WTC11 (cell line): Measurements from ENCODE around the gene FAM149B1. TPM values are rescaled to one million over a fixed set of nuclear protein-coding genes. Genes with fewer than 3 reads are reported as not detected.

ENCODE experiments used
- ATAC-seq: fragments of 200-7000 bp; cut with Tn5 transposase; 2 replicates; pipeline ENCODE4 v1.10.0; 2021; ENCODE audit warnings: mild to moderate bottlenecking, moderate library complexity
- CTCF ChIA-PET: fragments of 300-600 bp; sonication (Branson Sonifier 250); formaldehyde crosslinking; loops from one replicate; lab custom pipeline; 2021; ENCODE audit warnings: antibody characterized with exemption; lab: Charles Lee
- POLR2A ChIA-PET: fragments of 350-600 bp; sonication (Branson Sonifier 250); formaldehyde crosslinking; loops from one replicate; lab custom pipeline; 2021; ENCODE audit warnings: antibody characterized with exemption; lab: Charles Lee
- DNase-seq: peaks from one replicate; pipeline ENCODE4 v3.0.0; 2021; ENCODE audit warnings: low spot score
- H3K27ac Mint-ChIP-seq: 2 replicates; pipeline ENCODE4 v1.8.0; 2021; ENCODE audit warnings: mixed read lengths
- H3K27me3 Mint-ChIP-seq: 2 replicates; pipeline ENCODE4 v1.8.0; 2021; ENCODE audit warnings: low read depth, mild to moderate bottlenecking, moderate library complexity, mixed read lengths
- H3K36me3 Mint-ChIP-seq: 2 replicates; pipeline ENCODE4 v1.8.0; 2021; ENCODE audit warnings: mixed read lengths
- H3K4me1 Mint-ChIP-seq: 2 replicates; pipeline ENCODE4 v1.8.0; 2022; ENCODE audit warnings: mixed read lengths
- H3K4me3 Mint-ChIP-seq: 2 replicates; pipeline ENCODE4 v1.8.0; 2021; ENCODE audit warnings: mild to moderate bottlenecking, moderate library complexity, mixed read lengths
- H3K9me3 Mint-ChIP-seq: 2 replicates; pipeline ENCODE4 v1.8.0; 2021; ENCODE audit warnings: mixed read lengths
- CBFB ChIP-seq: sonication (generic); formaldehyde crosslinking; IDR thresholded peaks from 2 replicates; pipeline ENCODE4 v1.8.1; 2022; ENCODE audit warnings: mild to moderate bottlenecking, low read depth, missing genetic modification reagents
- CREB1 ChIP-seq: sonication (generic); formaldehyde crosslinking; IDR thresholded peaks from 2 replicates; pipeline ENCODE4 v1.8.0; 2023; ENCODE audit warnings: mild to moderate bottlenecking, missing genetic modification reagents
- EMX1 ChIP-seq: fragments of 250-450 bp; sonication (Bioruptor Pico); IDR thresholded peaks from 2 replicates; pipeline ENCODE4 v1.8.0; 2021; ENCODE audit warnings: mild to moderate bottlenecking
- ESRRA ChIP-seq: sonication (generic); formaldehyde crosslinking; IDR thresholded peaks from 2 replicates; pipeline ENCODE4 v1.8.1; 2022; ENCODE audit warnings: mild to moderate bottlenecking, missing genetic modification reagents, borderline replicate concordance
- NR1H2 ChIP-seq: sonication (generic); formaldehyde crosslinking; IDR thresholded peaks from 2 replicates; pipeline ENCODE4 v1.9.0; 2021; ENCODE audit warnings: mild to moderate bottlenecking, moderate library complexity, missing genetic modification reagents
- RORB ChIP-seq: fragments of 250-450 bp; sonication (Bioruptor Pico); IDR thresholded peaks from 2 replicates; pipeline ENCODE4 v1.9.0; 2021; ENCODE audit warnings: mild to moderate bottlenecking
- SP1 ChIP-seq: sonication (generic); formaldehyde crosslinking; conservative IDR thresholded peaks from 2 replicates; pipeline ENCODE4 v1.8.1; 2022; ENCODE audit warnings: missing genetic modification reagents
- ZBTB21 ChIP-seq: sonication (generic); formaldehyde crosslinking; IDR thresholded peaks from 2 replicates; pipeline ENCODE4 v1.8.1; 2023; ENCODE audit warnings: mild to moderate bottlenecking, missing genetic modification reagents, borderline replicate concordance
- ZNF121 ChIP-seq: sonication (generic); formaldehyde crosslinking; IDR thresholded peaks from 2 replicates; pipeline ENCODE4 v1.8.0; 2023; ENCODE audit warnings: missing genetic modification reagents
- ZNF219 ChIP-seq: sonication (generic); formaldehyde crosslinking; IDR thresholded peaks from 2 replicates; pipeline ENCODE4 v1.8.0; 2023; ENCODE audit warnings: missing genetic modification reagents, mild to moderate bottlenecking, borderline replicate concordance
- total RNA-seq: library from RNA; stranded (reverse); gene quantifications from 3 replicates; pipeline ENCODE4 v1.2.3, GENCODE V29; 2021
- TF ChIP-seq, protein P1 (sequence below): sonication (generic); formaldehyde crosslinking; IDR thresholded peaks from 2 replicates; pipeline ENCODE4 v1.8.0; 2023; ENCODE audit warnings: missing genetic modification reagents
- TF ChIP-seq, protein P2 (sequence below): sonication (generic); formaldehyde crosslinking; IDR thresholded peaks from 2 replicates; pipeline ENCODE4 v1.8.1; 2023; ENCODE audit warnings: mild to moderate bottlenecking, moderate library complexity, missing genetic modification reagents
- TF ChIP-seq, protein P3 (sequence below): sonication (generic); formaldehyde crosslinking; IDR thresholded peaks from 2 replicates; pipeline ENCODE4 v1.8.0; 2023; ENCODE audit warnings: mild to moderate bottlenecking, missing genetic modification reagents
- TF ChIP-seq, protein P4 (sequence below): sonication (generic); formaldehyde crosslinking; IDR thresholded peaks from 2 replicates; pipeline ENCODE4 v1.8.1; 2023; ENCODE audit warnings: mild to moderate bottlenecking, missing genetic modification reagents
- TF ChIP-seq, protein P5 (sequence below): fragments of 250-450 bp; sonication (Bioruptor Pico); IDR thresholded peaks from 2 replicates; pipeline ENCODE4 v1.8.0; 2021; ENCODE audit warnings: mild to moderate bottlenecking
- TF ChIP-seq, protein P6 (sequence below): sonication (generic); formaldehyde crosslinking; IDR thresholded peaks from 2 replicates; pipeline ENCODE4 v1.8.1; 2022; ENCODE audit warnings: low read depth, mild to moderate bottlenecking, moderate library complexity, missing genetic modification reagents, borderline replicate concordance
- TF ChIP-seq, protein P7 (sequence below): sonication (generic); formaldehyde crosslinking; IDR thresholded peaks from 2 replicates; pipeline ENCODE4 v1.8.0; 2022; ENCODE audit warnings: mild to moderate bottlenecking, missing genetic modification reagents
- TF ChIP-seq, protein P8 (sequence below): fragments of 250-450 bp; sonication (Bioruptor Pico); IDR thresholded peaks from 2 replicates; pipeline ENCODE4 v1.9.0; 2021; ENCODE audit warnings: moderate library complexity, mild to moderate bottlenecking, inconsistent platforms, borderline replicate concordance
- TF ChIP-seq, protein P9 (sequence below): sonication (generic); formaldehyde crosslinking; IDR thresholded peaks from 2 replicates; pipeline ENCODE4 v1.8.1; 2022; ENCODE audit warnings: mild to moderate bottlenecking, moderate library complexity, missing genetic modification reagents

The FAM149B1 gene
- total RNA-seq, 1 experiment from 2014 or later = 13.8 TPM

DNA sequence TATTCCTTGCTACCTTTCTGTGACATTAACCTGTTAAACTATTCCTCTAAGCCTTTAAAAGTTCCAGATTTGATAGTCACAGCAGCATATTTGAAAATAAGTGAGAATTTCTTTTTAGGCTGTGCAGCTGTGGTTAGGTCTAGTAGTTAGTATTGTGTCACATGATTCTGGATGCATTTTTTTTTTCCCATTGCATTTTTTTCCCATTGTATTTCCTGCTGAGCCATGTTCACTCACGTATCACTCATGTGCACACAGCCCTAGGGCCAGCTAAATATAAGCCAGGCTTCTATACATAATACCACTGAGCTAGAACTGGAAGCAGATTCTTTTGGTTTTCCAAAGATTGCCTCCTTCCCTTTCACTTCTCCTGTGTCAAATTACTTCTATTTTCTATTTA lies 41.8 kb downstream of the FAM149B1 start (continued):
- TF ChIP-seq, protein P1, sequence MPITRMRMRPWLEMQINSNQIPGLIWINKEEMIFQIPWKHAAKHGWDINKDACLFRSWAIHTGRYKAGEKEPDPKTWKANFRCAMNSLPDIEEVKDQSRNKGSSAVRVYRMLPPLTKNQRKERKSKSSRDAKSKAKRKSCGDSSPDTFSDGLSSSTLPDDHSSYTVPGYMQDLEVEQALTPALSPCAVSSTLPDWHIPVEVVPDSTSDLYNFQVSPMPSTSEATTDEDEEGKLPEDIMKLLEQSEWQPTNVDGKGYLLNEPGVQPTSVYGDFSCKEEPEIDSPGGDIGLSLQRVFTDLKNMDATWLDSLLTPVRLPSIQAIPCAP (CRISPR knock-in tag) = no peak
- TF ChIP-seq ZBTB21 = no peak

DNA sequence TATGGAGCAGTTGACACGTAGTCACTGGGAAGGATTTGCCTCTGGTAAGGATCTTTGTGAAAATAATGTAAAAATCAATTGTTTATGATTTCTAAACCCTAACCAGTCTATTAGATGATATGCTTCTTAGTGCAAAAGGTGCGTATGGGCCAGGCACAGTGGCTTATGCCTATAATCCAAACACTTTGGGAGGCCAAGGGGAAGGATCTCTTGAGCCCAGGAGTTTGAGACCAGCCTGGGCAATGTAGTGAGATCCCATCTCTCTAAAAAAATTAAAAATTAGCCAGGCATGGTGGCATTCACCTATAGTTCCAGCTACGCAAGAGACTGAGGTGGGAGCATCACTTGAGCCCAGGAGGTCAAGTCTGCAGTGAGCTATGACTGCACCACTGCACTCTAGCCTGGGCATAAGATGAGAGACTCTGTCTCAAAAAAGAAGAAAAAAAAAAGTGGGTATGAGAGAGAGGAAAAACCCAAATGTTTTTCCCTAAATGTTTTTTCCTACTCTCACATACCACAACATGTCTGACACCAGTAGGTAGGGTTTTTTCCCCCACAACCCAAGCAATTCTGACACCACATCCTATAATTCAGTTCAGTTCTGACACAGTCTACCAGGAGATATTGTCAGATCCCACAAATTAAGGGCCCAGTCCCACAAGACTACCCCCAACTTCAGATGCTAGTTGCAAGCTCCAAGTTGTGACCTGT lies 42.6 kb downstream of the FAM149B1 start:
- 0 out of 2 replicates have a peak, but pooled peaks have one; percentile 52 for TF ChIP-seq ZNF121
- TF ChIP-seq, protein P2, sequence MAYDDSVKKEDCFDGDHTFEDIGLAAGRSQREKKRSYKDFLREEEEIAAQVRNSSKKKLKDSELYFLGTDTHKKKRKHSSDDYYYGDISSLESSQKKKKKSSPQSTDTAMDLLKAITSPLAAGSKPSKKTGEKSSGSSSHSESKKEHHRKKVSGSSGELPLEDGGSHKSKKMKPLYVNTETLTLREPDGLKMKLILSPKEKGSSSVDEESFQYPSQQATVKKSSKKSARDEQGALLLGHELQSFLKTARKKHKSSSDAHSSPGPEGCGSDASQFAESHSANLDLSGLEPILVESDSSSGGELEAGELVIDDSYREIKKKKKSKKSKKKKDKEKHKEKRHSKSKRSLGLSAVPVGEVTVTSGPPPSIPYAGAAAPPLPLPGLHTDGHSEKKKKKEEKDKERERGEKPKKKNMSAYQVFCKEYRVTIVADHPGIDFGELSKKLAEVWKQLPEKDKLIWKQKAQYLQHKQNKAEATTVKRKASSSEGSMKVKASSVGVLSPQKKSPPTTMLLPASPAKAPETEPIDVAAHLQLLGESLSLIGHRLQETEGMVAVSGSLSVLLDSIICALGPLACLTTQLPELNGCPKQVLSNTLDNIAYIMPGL = no peak
- TF ChIP-seq, protein P3, sequence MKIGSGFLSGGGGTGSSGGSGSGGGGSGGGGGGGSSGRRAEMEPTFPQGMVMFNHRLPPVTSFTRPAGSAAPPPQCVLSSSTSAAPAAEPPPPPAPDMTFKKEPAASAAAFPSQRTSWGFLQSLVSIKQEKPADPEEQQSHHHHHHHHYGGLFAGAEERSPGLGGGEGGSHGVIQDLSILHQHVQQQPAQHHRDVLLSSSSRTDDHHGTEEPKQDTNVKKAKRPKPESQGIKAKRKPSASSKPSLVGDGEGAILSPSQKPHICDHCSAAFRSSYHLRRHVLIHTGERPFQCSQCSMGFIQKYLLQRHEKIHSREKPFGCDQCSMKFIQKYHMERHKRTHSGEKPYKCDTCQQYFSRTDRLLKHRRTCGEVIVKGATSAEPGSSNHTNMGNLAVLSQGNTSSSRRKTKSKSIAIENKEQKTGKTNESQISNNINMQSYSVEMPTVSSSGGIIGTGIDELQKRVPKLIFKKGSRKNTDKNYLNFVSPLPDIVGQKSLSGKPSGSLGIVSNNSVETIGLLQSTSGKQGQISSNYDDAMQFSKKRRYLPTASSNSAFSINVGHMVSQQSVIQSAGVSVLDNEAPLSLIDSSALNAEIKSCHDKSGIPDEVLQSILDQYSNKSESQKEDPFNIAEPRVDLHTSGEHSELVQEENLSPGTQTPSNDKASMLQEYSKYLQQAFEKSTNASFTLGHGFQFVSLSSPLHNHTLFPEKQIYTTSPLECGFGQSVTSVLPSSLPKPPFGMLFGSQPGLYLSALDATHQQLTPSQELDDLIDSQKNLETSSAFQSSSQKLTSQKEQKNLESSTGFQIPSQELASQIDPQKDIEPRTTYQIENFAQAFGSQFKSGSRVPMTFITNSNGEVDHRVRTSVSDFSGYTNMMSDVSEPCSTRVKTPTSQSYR = no peak
- TF ChIP-seq, protein P4, sequence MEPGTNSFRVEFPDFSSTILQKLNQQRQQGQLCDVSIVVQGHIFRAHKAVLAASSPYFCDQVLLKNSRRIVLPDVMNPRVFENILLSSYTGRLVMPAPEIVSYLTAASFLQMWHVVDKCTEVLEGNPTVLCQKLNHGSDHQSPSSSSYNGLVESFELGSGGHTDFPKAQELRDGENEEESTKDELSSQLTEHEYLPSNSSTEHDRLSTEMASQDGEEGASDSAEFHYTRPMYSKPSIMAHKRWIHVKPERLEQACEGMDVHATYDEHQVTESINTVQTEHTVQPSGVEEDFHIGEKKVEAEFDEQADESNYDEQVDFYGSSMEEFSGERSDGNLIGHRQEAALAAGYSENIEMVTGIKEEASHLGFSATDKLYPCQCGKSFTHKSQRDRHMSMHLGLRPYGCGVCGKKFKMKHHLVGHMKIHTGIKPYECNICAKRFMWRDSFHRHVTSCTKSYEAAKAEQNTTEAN (CRISPR knock-in tag) = no peak
- TF ChIP-seq, protein P5, sequence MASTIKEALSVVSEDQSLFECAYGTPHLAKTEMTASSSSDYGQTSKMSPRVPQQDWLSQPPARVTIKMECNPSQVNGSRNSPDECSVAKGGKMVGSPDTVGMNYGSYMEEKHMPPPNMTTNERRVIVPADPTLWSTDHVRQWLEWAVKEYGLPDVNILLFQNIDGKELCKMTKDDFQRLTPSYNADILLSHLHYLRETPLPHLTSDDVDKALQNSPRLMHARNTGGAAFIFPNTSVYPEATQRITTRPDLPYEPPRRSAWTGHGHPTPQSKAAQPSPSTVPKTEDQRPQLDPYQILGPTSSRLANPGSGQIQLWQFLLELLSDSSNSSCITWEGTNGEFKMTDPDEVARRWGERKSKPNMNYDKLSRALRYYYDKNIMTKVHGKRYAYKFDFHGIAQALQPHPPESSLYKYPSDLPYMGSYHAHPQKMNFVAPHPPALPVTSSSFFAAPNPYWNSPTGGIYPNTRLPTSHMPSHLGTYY (CRISPR knock-in tag) = no peak
- TF ChIP-seq, protein P6, sequence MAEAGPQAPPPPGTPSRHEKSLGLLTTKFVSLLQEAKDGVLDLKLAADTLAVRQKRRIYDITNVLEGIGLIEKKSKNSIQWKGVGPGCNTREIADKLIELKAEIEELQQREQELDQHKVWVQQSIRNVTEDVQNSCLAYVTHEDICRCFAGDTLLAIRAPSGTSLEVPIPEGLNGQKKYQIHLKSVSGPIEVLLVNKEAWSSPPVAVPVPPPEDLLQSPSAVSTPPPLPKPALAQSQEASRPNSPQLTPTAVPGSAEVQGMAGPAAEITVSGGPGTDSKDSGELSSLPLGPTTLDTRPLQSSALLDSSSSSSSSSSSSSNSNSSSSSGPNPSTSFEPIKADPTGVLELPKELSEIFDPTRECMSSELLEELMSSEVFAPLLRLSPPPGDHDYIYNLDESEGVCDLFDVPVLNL (CRISPR knock-in tag) = no peak
- ChIA-PET POLR2A (no interaction called here), CTCF (interaction anchor here (1.0 kb wide), 1 partner anchor 8 kb away, joined by 3 read pairs; no protein-coding TSS in a partner anchor)
- Mint-ChIP-seq H3K4me1 (no peaks in the 10 kb centered on the region), H3K9me3 (peaks cover 24% of the 10 kb centered on the region), H3K4me3 (no peak overlapping the region), H3K36me3 (peaks cover 27% of the 10 kb centered on the region), H3K27ac (no peak overlapping the region), H3K27me3 (no peaks in the 10 kb centered on the region; the same call in none of the 2 replicates)
- no peak for ATAC-seq
- no peak for DNase-seq

DNA sequence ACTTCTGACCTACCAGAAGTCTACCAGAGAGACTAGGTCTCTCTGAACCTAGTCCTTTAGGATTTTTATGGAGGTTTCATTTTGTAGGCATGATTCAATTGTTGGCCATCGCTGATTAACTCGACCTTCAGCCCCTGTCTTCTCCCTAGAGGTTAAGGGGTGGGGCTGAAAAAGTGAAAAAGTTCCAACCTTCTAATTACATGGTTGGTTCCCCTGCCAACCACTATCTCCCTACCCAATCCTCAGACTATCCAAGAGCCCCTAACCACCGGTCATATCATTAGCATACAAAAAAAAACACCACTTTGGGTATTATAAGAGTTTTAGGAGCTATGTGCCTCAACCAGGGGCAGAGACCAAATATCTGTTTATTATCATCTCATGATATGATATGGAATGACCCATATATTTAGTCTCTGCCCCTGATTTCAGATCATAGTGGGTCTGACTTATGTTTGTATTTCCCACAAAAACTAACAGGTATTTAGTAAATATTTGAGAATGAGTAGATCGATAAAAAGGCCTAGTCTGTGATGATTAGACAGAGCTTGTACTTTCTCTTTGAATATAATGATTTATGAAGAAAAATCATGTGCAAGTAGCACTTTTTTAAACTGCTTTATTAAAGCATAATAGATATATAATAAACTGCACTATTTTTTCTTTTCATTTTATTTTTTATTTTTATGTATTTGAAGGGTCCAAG lies 43.3 kb downstream of the FAM149B1 start:
- DNase-seq = no peak
- no peaks in the 10 kb centered on the region; the same call in none of the 2 replicates for H3K27me3 Mint-ChIP-seq
- ChIA-PET POLR2A (no interaction called here), CTCF (interaction anchor here (1.0 kb wide), 1 partner anchor 7 kb away, joined by 3 read pairs; no protein-coding TSS in a partner anchor)
- H3K36me3 Mint-ChIP-seq = peaks cover 20% of the 10 kb centered on the region
- H3K9me3 Mint-ChIP-seq = peaks cover 17% of the 10 kb centered on the region
- no peaks in the 10 kb centered on the region for H3K4me1 Mint-ChIP-seq
- ATAC-seq = no peak
- no peak overlapping the region for H3K27ac Mint-ChIP-seq
- no peak overlapping the region for H3K4me3 Mint-ChIP-seq
- TF ChIP-seq ZNF219 (CRISPR knock-in tag) (no peak), ESRRA (CRISPR knock-in tag) (no peak), NR1H2 (CRISPR knock-in tag) (no peak), RORB (CRISPR knock-in tag) (no peak), SP1 (no peak), ZNF121 (no peak), CBFB (CRISPR knock-in tag) (no peak), CREB1 (CRISPR knock-in tag) (no peak), EMX1 (CRISPR knock-in tag) (no peak)
- TF ChIP-seq, protein P7, sequence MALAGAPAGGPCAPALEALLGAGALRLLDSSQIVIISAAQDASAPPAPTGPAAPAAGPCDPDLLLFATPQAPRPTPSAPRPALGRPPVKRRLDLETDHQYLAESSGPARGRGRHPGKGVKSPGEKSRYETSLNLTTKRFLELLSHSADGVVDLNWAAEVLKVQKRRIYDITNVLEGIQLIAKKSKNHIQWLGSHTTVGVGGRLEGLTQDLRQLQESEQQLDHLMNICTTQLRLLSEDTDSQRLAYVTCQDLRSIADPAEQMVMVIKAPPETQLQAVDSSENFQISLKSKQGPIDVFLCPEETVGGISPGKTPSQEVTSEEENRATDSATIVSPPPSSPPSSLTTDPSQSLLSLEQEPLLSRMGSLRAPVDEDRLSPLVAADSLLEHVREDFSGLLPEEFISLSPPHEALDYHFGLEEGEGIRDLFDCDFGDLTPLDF (CRISPR knock-in tag) = no peak
- TF ChIP-seq, protein P8, sequence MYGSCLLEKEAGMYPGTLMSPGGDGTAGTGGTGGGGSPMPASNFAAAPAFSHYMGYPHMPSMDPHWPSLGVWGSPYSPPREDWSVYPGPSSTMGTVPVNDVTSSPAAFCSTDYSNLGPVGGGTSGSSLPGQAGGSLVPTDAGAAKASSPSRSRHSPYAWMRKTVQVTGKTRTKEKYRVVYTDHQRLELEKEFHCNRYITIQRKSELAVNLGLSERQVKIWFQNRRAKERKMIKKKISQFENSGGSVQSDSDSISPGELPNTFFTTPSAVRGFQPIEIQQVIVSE (CRISPR knock-in tag) = no peak
- TF ChIP-seq, protein P9, sequence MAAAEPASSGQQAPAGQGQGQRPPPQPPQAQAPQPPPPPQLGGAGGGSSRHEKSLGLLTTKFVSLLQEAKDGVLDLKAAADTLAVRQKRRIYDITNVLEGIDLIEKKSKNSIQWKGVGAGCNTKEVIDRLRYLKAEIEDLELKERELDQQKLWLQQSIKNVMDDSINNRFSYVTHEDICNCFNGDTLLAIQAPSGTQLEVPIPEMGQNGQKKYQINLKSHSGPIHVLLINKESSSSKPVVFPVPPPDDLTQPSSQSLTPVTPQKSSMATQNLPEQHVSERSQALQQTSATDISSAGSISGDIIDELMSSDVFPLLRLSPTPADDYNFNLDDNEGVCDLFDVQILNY (CRISPR knock-in tag) = no peak
